GM18505 (cell line): Measurements from ENCODE around the gene CASP10.
A peak's percentile ranks its signal among the peaks of the same experiment; 100 is the strongest.

Experiments
- ATAC-seq: cut with Tn5 transposase; IDR thresholded peaks from one replicate; pipeline ENCODE4 v1.9.1; 2021; ENCODE audit not compliant: unreplicated experiment
- POLR2A ChIP-seq: IDR thresholded peaks from 4 replicates; pipeline ENCODE4 v1.6.1; 2011; ENCODE audit warnings: borderline replicate concordance; ENCODE audit not compliant: insufficient read depth, insufficient read length; ENCODE audit errors: extremely low read depth

Gene CASP10

GRCh38 chr2:201218780-201219179 lies 35.8 kb downstream of the CASP10 start:
- TF ChIP-seq POLR2A = no peak
- ATAC-seq = no peak

GRCh38 chr2:201219328-201220096 lies 36.6 kb downstream of the CASP10 start:
- TF ChIP-seq POLR2A = no peak
- no peak for ATAC-seq

- ATAC-seq = no peak
- no peak for TF ChIP-seq POLR2A
Observed at GRCh38 chr2:201220102-201220570, 37.2 kb downstream of the CASP10 start.

- no peak for TF ChIP-seq POLR2A
- ATAC-seq = peak; percentile 85
Observed at GRCh38 chr2:201223089-201224073, 40.4 kb downstream of the CASP10 start.

- no peak for TF ChIP-seq POLR2A
- ATAC-seq = no peak
Observed at GRCh38 chr2:201228271-201228911, 45.5 kb downstream of the CASP10 start.

GRCh38 chr2:201228912-201229290 lies 46.0 kb downstream of the CASP10 start:
- ATAC-seq = no peak
- no peak for TF ChIP-seq POLR2A

- peak; percentile 59 for ATAC-seq
Observed at GRCh38 chr2:201231781-201232466, 49.0 kb downstream of the CASP10 start.

GRCh38 chr2:201232467-201232815 lies 49.5 kb downstream of the CASP10 start:
- no peak for TF ChIP-seq POLR2A
- no peak for ATAC-seq

More at GRCh38 chr2:201231781-201232466, 49.0 kb downstream of the CASP10 start:
- TF ChIP-seq POLR2A = peak; percentile 72

GRCh38 chr2:201233192-201233811 lies 50.4 kb downstream of the CASP10 start:
- TF ChIP-seq POLR2A = peak; percentile 80
- peak; percentile 88 for ATAC-seq

- peak; percentile 18 for ATAC-seq
- TF ChIP-seq POLR2A = no peak
Observed at GRCh38 chr2:201233812-201234662, 51.1 kb downstream of the CASP10 start.

- no peak for TF ChIP-seq POLR2A
- ATAC-seq = no peak
Observed at GRCh38 chr2:201234663-201235135, 51.8 kb downstream of the CASP10 start.
